ENCODE measurements around the gene KANK2.
"Not testable (repeated sequence)": the region's sequence is repeated elsewhere in the genome, so short reads cannot be mapped to it uniquely, and the experiment has no call there.

The KANK2 gene

DNA sequence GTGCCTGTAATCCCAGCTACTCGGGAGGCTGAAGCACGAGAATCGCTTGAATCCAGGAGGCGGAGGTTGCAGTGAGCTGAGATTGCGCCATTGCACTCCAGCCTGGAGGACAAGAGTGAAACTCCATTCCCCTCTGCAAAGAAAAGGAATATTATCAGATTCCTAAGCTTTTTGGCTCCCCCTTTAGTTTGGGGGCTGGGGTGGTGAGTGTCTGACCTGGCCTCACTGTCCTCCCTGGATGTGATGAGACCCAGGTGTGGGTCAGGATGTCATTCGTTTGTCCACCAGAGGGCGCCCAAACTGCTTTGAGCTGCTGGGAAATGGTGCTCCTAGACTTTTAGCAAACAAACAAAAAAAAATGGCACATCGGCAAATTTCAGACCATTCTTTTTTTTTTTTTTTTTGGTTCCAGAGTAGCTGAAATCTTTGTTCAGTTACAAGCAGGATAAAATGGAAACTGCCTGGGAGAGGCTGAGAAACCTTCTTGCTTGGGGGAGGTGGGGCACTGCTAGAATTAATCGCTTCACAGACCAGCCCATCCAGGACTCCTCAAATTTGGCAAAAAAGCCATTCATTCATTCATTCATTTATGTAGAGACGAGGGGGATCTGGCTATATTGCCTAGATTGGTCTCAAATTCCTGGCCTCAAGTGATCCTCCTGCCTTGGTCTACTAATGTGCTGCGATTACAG lies 71.2 kb downstream of the KANK2 start:
- DNase-seq (ENCODE audit: insufficient read length, low spot score) (no peak), FAIRE-seq (no peak)
- TF ChIP-seq, protein P1, sequence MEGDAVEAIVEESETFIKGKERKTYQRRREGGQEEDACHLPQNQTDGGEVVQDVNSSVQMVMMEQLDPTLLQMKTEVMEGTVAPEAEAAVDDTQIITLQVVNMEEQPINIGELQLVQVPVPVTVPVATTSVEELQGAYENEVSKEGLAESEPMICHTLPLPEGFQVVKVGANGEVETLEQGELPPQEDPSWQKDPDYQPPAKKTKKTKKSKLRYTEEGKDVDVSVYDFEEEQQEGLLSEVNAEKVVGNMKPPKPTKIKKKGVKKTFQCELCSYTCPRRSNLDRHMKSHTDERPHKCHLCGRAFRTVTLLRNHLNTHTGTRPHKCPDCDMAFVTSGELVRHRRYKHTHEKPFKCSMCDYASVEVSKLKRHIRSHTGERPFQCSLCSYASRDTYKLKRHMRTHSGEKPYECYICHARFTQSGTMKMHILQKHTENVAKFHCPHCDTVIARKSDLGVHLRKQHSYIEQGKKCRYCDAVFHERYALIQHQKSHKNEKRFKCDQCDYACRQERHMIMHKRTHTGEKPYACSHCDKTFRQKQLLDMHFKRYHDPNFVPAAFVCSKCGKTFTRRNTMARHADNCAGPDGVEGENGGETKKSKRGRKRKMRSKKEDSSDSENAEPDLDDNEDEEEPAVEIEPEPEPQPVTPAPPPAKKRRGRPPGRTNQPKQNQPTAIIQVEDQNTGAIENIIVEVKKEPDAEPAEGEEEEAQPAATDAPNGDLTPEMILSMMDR (IDR thresholded peaks at IDR 0.05; ENCODE audit: insufficient read depth, missing control alignments): peak; percentile 69

DNA sequence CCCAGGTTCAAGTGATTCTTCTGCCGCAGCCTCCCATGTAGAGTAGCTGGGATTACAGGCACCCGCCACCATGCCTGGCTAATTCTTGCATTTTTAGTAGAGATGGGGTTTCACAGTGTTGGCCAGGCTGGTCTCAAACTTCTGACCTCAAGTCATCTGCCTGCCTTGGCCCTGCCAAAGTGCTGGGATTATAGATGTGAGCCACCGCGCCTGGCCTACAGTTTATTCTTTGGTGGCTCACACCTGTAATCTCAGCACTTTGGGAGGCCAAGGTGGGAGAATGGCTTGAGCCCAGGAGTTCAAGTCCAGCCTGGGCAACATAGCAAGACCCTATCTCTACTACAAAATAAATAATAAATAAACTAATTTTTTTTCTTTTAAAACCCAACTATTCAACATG lies 73.2 kb downstream of the KANK2 start:
- FAIRE-seq: not testable (repeated sequence)

DNA sequence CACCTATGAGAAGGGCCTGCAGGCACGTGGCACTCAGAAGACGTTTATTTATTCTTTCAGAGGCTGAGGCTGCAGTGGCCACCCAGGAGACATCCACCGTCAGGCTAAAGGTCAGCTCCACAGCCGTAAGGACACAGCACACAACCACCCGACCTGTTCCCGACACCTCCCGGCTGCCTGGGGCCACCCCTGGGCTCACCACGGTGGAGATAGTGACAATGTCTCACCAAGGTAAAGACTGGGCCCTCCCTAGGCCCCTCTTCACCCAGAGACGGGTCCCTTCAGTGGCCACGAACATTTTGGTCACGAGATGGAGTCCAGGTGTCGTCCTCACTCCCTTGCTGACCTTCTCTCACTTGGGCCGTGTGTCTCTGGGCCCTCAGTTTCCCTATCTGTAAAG lies 74.2 kb downstream of the KANK2 start:
- DNase-seq (ENCODE audit: insufficient read length, low spot score) (no peak), FAIRE-seq (no peak)
- TF ChIP-seq, protein P1 (IDR thresholded peaks at IDR 0.05; ENCODE audit: insufficient read depth, missing control alignments): no peak

More for the DNA sequence above, 73.2 kb downstream of the KANK2 start:
- DNase-seq (ENCODE audit: insufficient read length, low spot score): not testable (repeated sequence)

DNA sequence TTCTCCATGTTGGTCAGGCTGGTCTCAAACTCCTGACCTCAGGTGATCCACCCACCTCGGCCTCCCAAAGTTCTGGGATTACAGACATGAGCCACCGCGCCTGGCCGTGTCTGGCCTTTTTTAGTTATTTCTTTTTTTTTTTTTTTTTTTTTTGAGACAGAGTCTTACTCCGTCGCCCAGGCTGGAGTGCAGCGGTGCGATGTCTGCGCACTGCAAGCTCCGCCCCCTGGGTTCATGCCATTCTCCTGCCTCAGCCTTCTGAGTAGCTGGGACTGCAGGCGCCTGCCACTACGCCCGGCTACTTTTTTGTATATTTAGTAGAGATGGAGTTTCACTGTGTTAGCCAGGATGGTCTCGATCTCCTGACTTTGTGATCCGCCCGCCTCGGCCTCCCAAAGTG lies 75.4 kb downstream of the KANK2 start:
- not testable (repeated sequence) for FAIRE-seq; DNase-seq (ENCODE audit: insufficient read length, low spot score)

DNA sequence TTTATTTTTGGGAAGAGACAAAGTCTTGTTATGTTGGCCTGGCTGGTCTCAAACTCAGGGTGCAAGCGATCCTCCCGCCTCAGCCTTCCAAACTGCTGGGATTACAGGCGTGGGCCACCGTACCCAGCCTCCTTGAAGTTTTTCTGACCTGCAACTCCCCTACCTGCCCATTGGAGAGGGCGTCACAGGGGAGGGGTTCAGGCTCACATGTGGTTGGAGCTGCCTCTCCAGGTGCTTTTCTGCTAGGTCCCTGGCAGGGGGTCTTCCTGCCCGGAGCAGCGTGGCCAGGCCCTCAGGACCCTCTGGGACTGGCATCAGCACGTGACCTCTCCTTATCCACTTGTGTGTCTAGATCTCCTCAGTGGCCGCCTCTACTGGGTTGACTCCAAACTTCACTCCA lies 80.8 kb downstream of the KANK2 start:
- TF ChIP-seq, protein P1 (IDR thresholded peaks at IDR 0.05; ENCODE audit: insufficient read depth, missing control alignments): no peak
- DNase-seq (ENCODE audit: insufficient read length, low spot score) (no peak), FAIRE-seq (no peak)

DNA sequence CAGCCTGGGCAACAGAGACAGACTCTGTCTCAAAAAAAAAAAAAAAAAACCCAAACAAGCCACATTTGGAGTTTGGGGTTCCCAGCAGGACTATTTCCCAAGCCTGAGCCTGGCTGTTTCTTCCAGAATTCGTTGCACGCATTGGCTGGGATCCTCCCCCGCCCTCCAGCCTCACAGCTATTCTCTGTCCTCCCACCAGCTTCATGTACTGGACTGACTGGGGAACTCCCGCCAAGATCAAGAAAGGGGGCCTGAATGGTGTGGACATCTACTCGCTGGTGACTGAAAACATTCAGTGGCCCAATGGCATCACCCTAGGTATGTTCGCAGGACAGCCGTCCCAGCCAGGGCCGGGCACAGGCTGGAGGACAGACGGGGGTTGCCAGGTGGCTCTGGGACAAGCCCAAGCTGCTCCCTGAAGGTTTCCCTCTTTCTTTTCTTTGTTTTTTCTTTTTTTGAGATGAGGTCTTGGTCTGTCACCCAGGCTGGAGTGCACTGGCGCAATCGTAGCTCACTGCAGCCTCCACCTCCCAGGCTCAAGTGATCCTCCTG lies 81.4 kb downstream of the KANK2 start:
- no peak for DNase-seq (ENCODE audit: insufficient read length, low spot score)
- TF ChIP-seq, protein P1 (IDR thresholded peaks at IDR 0.05; ENCODE audit: insufficient read depth, missing control alignments): no peak
- no peak for FAIRE-seq

DNA sequence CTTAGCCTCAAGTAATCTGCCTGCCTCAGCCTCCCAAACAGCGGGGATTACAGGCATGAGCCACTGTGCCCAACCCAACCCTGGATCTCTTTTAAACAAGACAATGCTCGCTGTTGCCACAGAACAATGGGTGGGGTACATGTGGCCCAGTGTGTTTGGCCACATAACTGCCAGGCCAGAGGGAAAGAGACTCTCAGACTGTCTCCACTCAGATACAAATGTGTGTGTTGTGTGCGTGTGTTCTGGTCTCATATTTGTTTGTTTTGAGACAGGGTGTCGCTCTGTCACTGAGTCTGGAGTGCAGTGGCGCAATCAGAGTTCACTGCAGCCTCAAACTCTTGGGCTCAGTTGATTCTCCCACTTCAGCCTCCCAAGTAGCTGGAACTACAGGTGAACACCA lies 82.3 kb downstream of the KANK2 start:
- no peak for FAIRE-seq
- TF ChIP-seq, protein P1 (IDR thresholded peaks at IDR 0.05; ENCODE audit: insufficient read depth, missing control alignments): no peak
- no peak for DNase-seq (ENCODE audit: insufficient read length, low spot score)
